K562 (cell line): ENCODE results near the gene MME. TPM values are rescaled to one million over a fixed set of nuclear protein-coding genes. Genes with fewer than 3 reads are reported as not detected.
A peak's percentile ranks its signal among the peaks of the same experiment; 100 is the strongest.

Source experiments
- ATF4 ChIP-seq: fragments of 450-650 bp; formaldehyde crosslinking; IDR thresholded peaks from 2 replicates; pipeline ENCODE4 v1.4.0; 2022; ENCODE audit warnings: mild to moderate bottlenecking, moderate library complexity
- BRF2 ChIP-seq: IDR thresholded peaks from 3 replicates; pipeline ENCODE4 v1.6.1; 2011; ENCODE audit warnings: borderline replicate concordance, mild to moderate bottlenecking; ENCODE audit not compliant: insufficient read length, insufficient read depth
- CBFA2T3 ChIP-seq: fragments of 450-650 bp; IDR thresholded peaks from 2 replicates; pipeline ENCODE4 v1.6.1; 2017
- CHD2 ChIP-seq: IDR thresholded peaks from 2 replicates; pipeline ENCODE4 v1.6.1; 2011; ENCODE audit warnings: low read depth, low read length
- CREBBP ChIP-seq: IDR thresholded peaks from one replicate; pipeline ENCODE4 v1.6.1; 2012; ENCODE audit warnings: low read depth, mild to moderate bottlenecking, control low read depth, inconsistent platforms, low read length
- ERF ChIP-seq: fragments of 450-650 bp; formaldehyde crosslinking; IDR thresholded peaks from 2 replicates; pipeline ENCODE4 v1.4.0; 2020; ENCODE audit warnings: mild to moderate bottlenecking, mixed read lengths
- GATA2 ChIP-seq: sonication (generic); formaldehyde crosslinking; IDR thresholded peaks from 2 replicates; pipeline ENCODE4 v1.4.0; 2020; ENCODE audit warnings: mild to moderate bottlenecking, missing genetic modification reagents
- KAT2B ChIP-seq: IDR thresholded peaks from one replicate; pipeline ENCODE4 v1.6.1; 2012; ENCODE audit warnings: low read depth, mild to moderate bottlenecking, control low read depth, inconsistent platforms, low read length, moderate library complexity
- KDM1A ChIP-seq, 2 experiments: fragments of 450-650 bp; IDR thresholded peaks; 2 replicates each; pipeline ENCODE4 v1.6.1; 2016; ENCODE audit warnings: mild to moderate bottlenecking in 2 of 2
- KDM5B ChIP-seq: fragments of 200-600 bp; sonication (generic); IDR thresholded peaks from 2 replicates; pipeline ENCODE4 v1.6.1; 2012; ENCODE audit warnings: low read depth, mild to moderate bottlenecking, moderate library complexity, low read length, control low read depth, inconsistent platforms; ENCODE audit not compliant: insufficient replicate concordance
- MEIS2 ChIP-seq: fragments of 450-650 bp; IDR thresholded peaks from 2 replicates; pipeline ENCODE4 v1.6.1; 2014; ENCODE audit warnings: mild to moderate bottlenecking; ENCODE audit not compliant: partially characterized antibody
- NCOA4 ChIP-seq: fragments of 450-650 bp; IDR thresholded peaks from 2 replicates; pipeline ENCODE4 v1.6.1; 2018; ENCODE audit warnings: mild to moderate bottlenecking; ENCODE audit not compliant: partially characterized antibody
- NR2C2 ChIP-seq, 2 experiments: fragments of 200-800 bp in 1 of 2; sonication (Bioruptor generic) in 1 of 2; sonication (generic) in 1 of 2; formaldehyde crosslinking in 1 of 2; IDR thresholded peaks; 2 replicates each; pipeline versions ENCODE4 v1.6.1 to v1.8.0; 2016 to 2022; ENCODE audit warnings: mild to moderate bottlenecking in 1 of 2, missing compliant biosample characterization in 1 of 2, missing genetic modification characterization in 1 of 2, missing genetic modification reagents in 1 of 2
- NR4A1 ChIP-seq, 2 experiments: fragments of 250-450 bp in 1 of 2; fragments of 450-650 bp in 1 of 2; sonication (Bioruptor Pico) in 1 of 2; IDR thresholded peaks; 2 replicates each; pipeline versions ENCODE4 v1.4.0 to v1.6.1; 2016 to 2020; ENCODE audit warnings: mild to moderate bottlenecking in 2 of 2, missing compliant biosample characterization in 1 of 2, missing genetic modification characterization in 1 of 2, moderate library complexity in 1 of 2
- PCBP1 ChIP-seq: fragments of 200-400 bp; formaldehyde crosslinking; IDR thresholded peaks from 2 replicates; pipeline ENCODE4 v1.6.1; 2018; ENCODE audit warnings: mild to moderate bottlenecking, low read depth, low read length; ENCODE audit not compliant: poor library complexity, severe bottlenecking
- SMARCC2 ChIP-seq: fragments of 450-650 bp; IDR thresholded peaks from 2 replicates; pipeline ENCODE4 v1.6.1; 2017; ENCODE audit warnings: antibody characterized with exemption, moderate library complexity, mild to moderate bottlenecking, low read depth
- SNRNP70 ChIP-seq: fragments of 200-400 bp; formaldehyde crosslinking; optimal IDR thresholded peaks from 2 replicates; pipeline ENCODE3; 2017; ENCODE audit warnings: low read depth, low read length
- TAL1 ChIP-seq: fragments of 450-650 bp; IDR thresholded peaks from 2 replicates; pipeline ENCODE4 v1.6.1; 2016; ENCODE audit warnings: mild to moderate bottlenecking
- VEZF1 ChIP-seq: fragments of 200-800 bp; sonication (Bioruptor generic); IDR thresholded peaks from 2 replicates; pipeline ENCODE4 v1.6.1; 2017; ENCODE audit warnings: missing genetic modification characterization, missing compliant biosample characterization
- ZNF77 ChIP-seq: fragments of 250-450 bp; sonication (Bioruptor Pico); IDR thresholded peaks from 2 replicates; pipeline ENCODE4 v1.5.0; 2020
- polyA plus RNA-seq, 8 experiments: library from polyadenylated mRNA; depleted of rRNA in 4 of 8; stranded (reverse) in 5 of 8; unstranded in 3 of 8; fragments of >200 nt; fragmentation: Nextera tagmentation in 2 of 8; fragmentation: Illumina TruSeq in 1 of 8; extraction: Ambion mirVana in 2 of 8; extraction: Trizol in 1 of 8; gene quantifications; 2 replicates each; pipeline versions ENCODE4 v1.2.1 to v1.2.3, GENCODE V29; 2011 to 2014; ENCODE audit warnings: inconsistent platforms in 1 of 8, missing spikeins in 1 of 8
- total RNA-seq, 7 experiments: library from RNA; depleted of rRNA in 6 of 7; stranded (reverse); fragments of >200 nt in 6 of 7; fragmentation: Illumina TruSeq in 2 of 7; extraction: Trizol in 2 of 7; gene quantifications; 2 replicates each; pipeline versions ENCODE4 v1.2.1 to v1.2.3, GENCODE V29; 2011 to 2021; ENCODE audit warnings: low replicate concordance in 1 of 7
- TF ChIP-seq, protein P1 (sequence below): fragments of 450-650 bp; conservative IDR thresholded peaks from 2 replicates; pipeline ENCODE4 v1.6.1; 2016; ENCODE audit warnings: missing genetic modification characterization, low read depth, mild to moderate bottlenecking, control low read depth, missing compliant biosample characterization
- TF ChIP-seq, protein P2 (sequence below): fragments of 250-450 bp; sonication (Bioruptor Pico); IDR thresholded peaks from 2 replicates; pipeline ENCODE4 v1.4.0; 2020; ENCODE audit warnings: borderline replicate concordance

The MME gene
- total and polyA plus RNA-seq, 9 of the 15 experiments (the other 6 are each of a cell fraction or from before 2014, with no cell fraction given) = 0.80 to 8.6 (median 2.5) TPM

- TF ChIP-seq BRF2 (no peak), KDM5B (no peak), KDM1A (IDR thresholded peaks at IDR 0.05) (0 out of 4 replicates have a peak, but pooled peaks of 1 of the 2 experiments have one; percentile 28), ATF4 (CRISPR knock-in tag) (no peak), CBFA2T3 (peak; percentile 82), SNRNP70 (no peak), KAT2B (no peak), ZNF77 (CRISPR knock-in tag) (no peak), CREBBP (no peak), NR2C2 (CRISPR knock-in tag; IDR thresholded peaks at IDR 0.05) (no peak), NR2C2 (tag; IDR thresholded peaks at IDR 0.05) (no peak), VEZF1 (no peak), GATA2 (CRISPR knock-in tag) (no peak), ERF (CRISPR knock-in tag) (no peak), CHD2 (no peak), TAL1 (peak; percentile 37; the same call in 1 of the 2 replicates), PCBP1 (no peak), NCOA4 (no peak), SMARCC2 (no peak), NR4A1 (CRISPR knock-in tag; IDR thresholded peaks at IDR 0.05) (no peak), NR4A1 (tag; IDR thresholded peaks at IDR 0.05) (no peak), MEIS2 (no peak)
- TF ChIP-seq, protein P1, sequence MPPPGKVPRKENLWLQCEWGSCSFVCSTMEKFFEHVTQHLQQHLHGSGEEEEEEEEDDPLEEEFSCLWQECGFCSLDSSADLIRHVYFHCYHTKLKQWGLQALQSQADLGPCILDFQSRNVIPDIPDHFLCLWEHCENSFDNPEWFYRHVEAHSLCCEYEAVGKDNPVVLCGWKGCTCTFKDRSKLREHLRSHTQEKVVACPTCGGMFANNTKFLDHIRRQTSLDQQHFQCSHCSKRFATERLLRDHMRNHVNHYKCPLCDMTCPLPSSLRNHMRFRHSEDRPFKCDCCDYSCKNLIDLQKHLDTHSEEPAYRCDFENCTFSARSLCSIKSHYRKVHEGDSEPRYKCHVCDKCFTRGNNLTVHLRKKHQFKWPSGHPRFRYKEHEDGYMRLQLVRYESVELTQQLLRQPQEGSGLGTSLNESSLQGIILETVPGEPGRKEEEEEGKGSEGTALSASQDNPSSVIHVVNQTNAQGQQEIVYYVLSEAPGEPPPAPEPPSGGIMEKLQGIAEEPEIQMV = no peak
- TF ChIP-seq, protein P2, sequence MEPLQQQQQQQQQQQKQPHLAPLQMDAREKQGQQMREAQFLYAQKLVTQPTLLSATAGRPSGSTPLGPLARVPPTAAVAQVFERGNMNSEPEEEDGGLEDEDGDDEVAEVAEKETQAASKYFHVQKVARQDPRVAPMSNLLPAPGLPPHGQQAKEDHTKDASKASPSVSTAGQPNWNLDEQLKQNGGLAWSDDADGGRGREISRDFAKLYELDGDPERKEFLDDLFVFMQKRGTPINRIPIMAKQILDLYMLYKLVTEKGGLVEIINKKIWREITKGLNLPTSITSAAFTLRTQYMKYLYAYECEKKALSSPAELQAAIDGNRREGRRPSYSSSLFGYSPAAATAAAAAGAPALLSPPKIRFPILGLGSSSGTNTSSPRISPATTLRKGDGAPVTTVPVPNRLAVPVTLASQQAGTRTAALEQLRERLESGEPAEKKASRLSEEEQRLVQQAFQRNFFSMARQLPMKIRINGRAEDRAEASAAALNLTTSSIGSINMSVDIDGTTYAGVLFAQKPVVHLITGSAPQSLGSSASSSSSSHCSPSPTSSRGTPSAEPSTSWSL (CRISPR knock-in tag) = no peak
These were observed 124.7 kb downstream of the MME start (continued) for GRCh38 chr3:155204851-155205250.
